Measurements from ENCODE around the gene MADD.

The MADD gene

GRCh38 chr11:47375020-47375419 lies 105.1 kb downstream of the MADD start:
- H3K4me1 Mint-ChIP-seq: peaks cover 24% of the 10 kb centered on the region
- H3K27me3 Mint-ChIP-seq: no peaks in the 10 kb centered on the region
- ATAC-seq (no peak), DNase-seq (no peak)
- H3K4me3 Mint-ChIP-seq: no peak overlapping the region
- no peak overlapping the region for H3K27ac Mint-ChIP-seq
- H3K9me3 Mint-ChIP-seq: no peaks in the 10 kb centered on the region
- H3K36me3 Mint-ChIP-seq (ENCODE audit: low read depth): no peaks in the 10 kb centered on the region

- Mint-ChIP-seq H3K27ac (no peak overlapping the region), H3K36me3 (ENCODE audit: low read depth) (no peaks in the 10 kb centered on the region)
Measured at GRCh38 chr11:47375546-47376085, 105.7 kb downstream of the MADD start.

GRCh38 chr11:47376107-47376524 lies 106.2 kb downstream of the MADD start:
- Mint-ChIP-seq H3K36me3 (ENCODE audit: low read depth) (no peaks in the 10 kb centered on the region), H3K27me3 (no peaks in the 10 kb centered on the region), H3K27ac (no peak overlapping the region), H3K4me3 (no peak overlapping the region), H3K9me3 (no peaks in the 10 kb centered on the region), H3K4me1 (peaks cover 18% of the 10 kb centered on the region)
- DNase-seq: no peak
- ATAC-seq: no peak

More at GRCh38 chr11:47375546-47376085, 105.7 kb downstream of the MADD start:
- Mint-ChIP-seq H3K4me3 (no peak overlapping the region), H3K27me3 (no peaks in the 10 kb centered on the region), H3K4me1 (peaks cover 21% of the 10 kb centered on the region), H3K9me3 (no peaks in the 10 kb centered on the region)
- DNase-seq (no peak), ATAC-seq (no peak)

DNA sequence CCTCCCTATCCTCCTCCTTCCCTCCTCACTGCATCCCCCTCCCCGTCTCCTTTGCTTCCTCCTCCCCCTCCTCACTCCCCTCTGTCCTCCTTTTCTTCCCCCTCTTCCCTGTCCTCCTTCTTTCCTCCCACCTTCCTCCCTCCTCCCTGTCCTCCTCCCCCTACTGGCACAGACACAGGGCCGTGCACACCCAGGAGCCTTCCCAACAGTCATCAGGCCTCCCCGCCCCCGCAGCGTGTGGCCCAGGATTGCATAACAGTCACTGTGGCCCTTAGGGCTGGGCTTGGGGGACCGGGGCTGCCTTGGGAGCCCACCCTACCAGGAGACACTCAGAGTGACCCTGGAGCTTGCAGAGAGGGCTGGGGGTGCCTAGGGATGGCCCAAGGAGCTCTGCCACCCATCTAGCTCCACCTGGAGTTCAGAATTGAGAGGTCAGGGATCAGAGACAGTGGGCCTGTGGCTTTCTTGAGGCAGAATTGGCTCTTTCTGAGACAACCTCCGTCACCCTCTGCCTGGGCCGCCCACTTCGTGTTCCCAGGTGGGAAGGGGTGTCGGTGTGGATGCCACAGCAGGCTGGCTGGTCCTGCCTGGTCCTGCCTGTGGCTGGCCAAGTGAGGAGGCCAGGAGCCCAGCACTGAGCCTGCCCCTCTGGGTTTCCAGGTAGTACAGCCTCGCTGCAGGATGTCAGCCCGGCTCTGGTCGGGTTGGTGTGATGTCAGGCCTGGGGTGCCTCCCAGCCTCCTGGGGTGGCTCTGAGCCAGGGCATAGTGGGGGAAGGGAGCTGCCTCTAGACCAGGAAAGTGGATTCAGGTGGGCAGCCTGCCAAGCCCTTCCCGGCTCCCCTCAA lies 106.8 kb downstream of the MADD start:
- DNase-seq (no peak), ATAC-seq (no peak)
- Mint-ChIP-seq H3K4me3 (peak overlapping the region; percentile 69), H3K36me3 (ENCODE audit: low read depth) (no peaks in the 10 kb centered on the region), H3K4me1 (peaks cover 18% of the 10 kb centered on the region), H3K9me3 (no peaks in the 10 kb centered on the region), H3K27ac (no peak overlapping the region), H3K27me3 (no peaks in the 10 kb centered on the region)

DNA sequence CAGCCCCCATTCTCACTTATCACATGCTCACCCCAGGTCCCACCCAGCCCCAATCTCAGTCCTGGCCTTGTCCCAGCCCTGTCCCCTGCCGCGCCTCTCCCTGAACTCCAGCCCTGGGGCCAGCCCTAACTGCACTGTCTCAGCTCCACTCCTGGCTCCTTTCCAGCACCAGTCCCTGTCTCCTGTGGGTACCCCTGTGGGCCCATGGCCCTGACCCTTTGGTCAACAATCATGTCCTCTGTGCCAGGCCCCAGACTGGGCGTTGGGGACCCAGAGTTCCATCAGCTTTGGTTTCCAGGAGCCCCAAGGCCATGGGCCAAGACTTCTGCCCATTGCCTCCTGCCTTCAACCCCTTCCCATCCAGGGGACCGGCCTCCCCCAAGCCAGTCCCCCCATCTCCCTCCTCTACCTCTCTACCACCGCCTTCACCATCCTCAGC lies 107.7 kb downstream of the MADD start:
- H3K4me3 Mint-ChIP-seq: peak overlapping the region; percentile 69
- no peaks in the 10 kb centered on the region for H3K9me3 Mint-ChIP-seq
- H3K27me3 Mint-ChIP-seq: no peaks in the 10 kb centered on the region
- ATAC-seq (no peak), DNase-seq (no peak)
- peaks cover 18% of the 10 kb centered on the region for H3K4me1 Mint-ChIP-seq
- no peak overlapping the region for H3K27ac Mint-ChIP-seq
- no peaks in the 10 kb centered on the region for H3K36me3 Mint-ChIP-seq (ENCODE audit: low read depth)

GRCh38 chr11:47378010-47378835 lies 108.3 kb downstream of the MADD start, which contains the start of gene SPI1:
Gene SPI1 (minus strand): TSS chr11:47378547. CDS start chr11:47378353, 194 bp downstream.
- no peak for DNase-seq
- no peaks in the 10 kb centered on the region for H3K36me3 Mint-ChIP-seq (ENCODE audit: low read depth)
- peak within 1 kb of the TSS; percentile 74 for H3K27ac Mint-ChIP-seq
- H3K27me3 Mint-ChIP-seq: no peaks in the 10 kb centered on the region
- peak within 1 kb of the TSS; percentile 69 for H3K4me3 Mint-ChIP-seq
- peaks cover 18% of the 10 kb centered on the region for H3K4me1 Mint-ChIP-seq
- no peaks in the 10 kb centered on the region for H3K9me3 Mint-ChIP-seq
- no peak for ATAC-seq

GRCh38 chr11:47378836-47379170 lies 108.9 kb downstream of the MADD start:
- Mint-ChIP-seq H3K36me3 (ENCODE audit: low read depth) (no peaks in the 10 kb centered on the region), H3K27ac (peak overlapping the region; percentile 74), H3K4me1 (peaks cover 16% of the 10 kb centered on the region), H3K27me3 (no peaks in the 10 kb centered on the region), H3K9me3 (no peaks in the 10 kb centered on the region), H3K4me3 (peak overlapping the region; percentile 69)
- DNase-seq: no peak
- ATAC-seq: no peak

GRCh38 chr11:47379317-47379716 lies 109.4 kb downstream of the MADD start:
- Mint-ChIP-seq H3K36me3 (ENCODE audit: low read depth) (no peaks in the 10 kb centered on the region), H3K27me3 (no peaks in the 10 kb centered on the region), H3K4me1 (peaks cover 11% of the 10 kb centered on the region), H3K9me3 (no peaks in the 10 kb centered on the region), H3K4me3 (no peak overlapping the region), H3K27ac (no peak overlapping the region)
- no peak for DNase-seq
- no peak for ATAC-seq
